ENCODE measurements around the gene ABR. TPM values are rescaled to one million over a fixed set of nuclear protein-coding genes. Genes with fewer than 3 reads are reported as not detected.

ABR gene
- total RNA-seq, 1 experiment from 2014 or later: 78.3 TPM

GRCh38 chr17:986322-986929, 193.4 kb downstream of the ABR start:
- DNase-seq: no peak
- Histone ChIP-seq H3K36me3 (ENCODE audit: control insufficient read depth, insufficient read depth, low read length) (no peaks in the 10 kb centered on the region), H3K9me3 (no peaks in the 10 kb centered on the region), H3K4me1 (no peaks in the 10 kb centered on the region), H3K4me3 (ENCODE audit: low read depth, low read length) (no peak overlapping the region), H3K27me3 (replicated peaks; ENCODE audit: control insufficient read depth, insufficient read depth, low read length) (no peaks in the 10 kb centered on the region)
- Mint-ChIP-seq H3K27ac (ENCODE audit: unreplicated experiment) (no peak overlapping the region), H3K27me3 (ENCODE audit: insufficient read depth, unreplicated experiment) (no peaks in the 10 kb centered on the region), H3K4me3 (ENCODE audit: unreplicated experiment) (no peak overlapping the region), H3K36me3 (ENCODE audit: insufficient read depth, unreplicated experiment) (no peaks in the 10 kb centered on the region), H3K4me1 (ENCODE audit: low read depth, unreplicated experiment) (peaks cover under 1% of the 10 kb centered on the region), H3K9me3 (ENCODE audit: unreplicated experiment) (no peaks in the 10 kb centered on the region)
- TF ChIP-seq CTCF (IDR thresholded peaks at IDR 0.05; ENCODE audit: insufficient read depth in 1 of 2, low read depth in 1 of 2, low read length in 1 of 2, severe bottlenecking in 1 of 2, unreplicated experiment in 1 of 2): no peak
- intact Hi-C loops (cut with micrococcal nuclease; ENCODE audit: unreplicated experiment): no loop called here
- ChIA-PET CTCF (no interaction called here), POLR2A (no interaction called here)
- BruUV-seq (replicated peaks): no TSS peak

- no peak for TF ChIP-seq CTCF (IDR thresholded peaks at IDR 0.05; ENCODE audit: insufficient read depth in 1 of 2, low read depth in 1 of 2, low read length in 1 of 2, severe bottlenecking in 1 of 2, unreplicated experiment in 1 of 2)
- H3K27ac Mint-ChIP-seq (ENCODE audit: unreplicated experiment): no peak overlapping the region
- Histone ChIP-seq H3K27me3 (replicated peaks; ENCODE audit: control insufficient read depth, insufficient read depth, low read length) (no peaks in the 10 kb centered on the region), H3K36me3 (ENCODE audit: control insufficient read depth, insufficient read depth, low read length) (no peaks in the 10 kb centered on the region), H3K4me1 (peaks cover 4% of the 10 kb centered on the region; the same call in 1 of the 2 replicates), H3K4me3 (ENCODE audit: low read depth, low read length) (no peak overlapping the region), H3K9me3 (no peaks in the 10 kb centered on the region)
- no peak for DNase-seq
- no peaks in the 10 kb centered on the region for H3K27me3 Mint-ChIP-seq (ENCODE audit: insufficient read depth, unreplicated experiment)
- intact Hi-C loops (cut with micrococcal nuclease; ENCODE audit: unreplicated experiment): no loop called here
- no TSS peak for BruUV-seq (replicated peaks)
- peaks cover 6% of the 10 kb centered on the region for H3K36me3 Mint-ChIP-seq (ENCODE audit: insufficient read depth, unreplicated experiment)
- no peaks in the 10 kb centered on the region for H3K9me3 Mint-ChIP-seq (ENCODE audit: unreplicated experiment)
- H3K4me1 Mint-ChIP-seq (ENCODE audit: low read depth, unreplicated experiment): peaks cover 13% of the 10 kb centered on the region
- ChIA-PET POLR2A (no interaction called here), CTCF (no interaction called here)
- no peak overlapping the region for H3K4me3 Mint-ChIP-seq (ENCODE audit: unreplicated experiment)
These were observed 195.9 kb downstream of the ABR start for GRCh38 chr17:983921-984320.

- Histone ChIP-seq H3K36me3 (ENCODE audit: control insufficient read depth, insufficient read depth, low read length) (no peaks in the 10 kb centered on the region), H3K4me3 (ENCODE audit: low read depth, low read length) (no peak overlapping the region), H3K4me1 (peaks cover 11% of the 10 kb centered on the region; the same call in 1 of the 2 replicates), H3K27me3 (replicated peaks; ENCODE audit: control insufficient read depth, insufficient read depth, low read length) (no peaks in the 10 kb centered on the region), H3K9me3 (no peaks in the 10 kb centered on the region)
- Mint-ChIP-seq H3K27ac (ENCODE audit: unreplicated experiment) (peak overlapping the region; percentile 54), H3K4me3 (ENCODE audit: unreplicated experiment) (peak overlapping the region; percentile 99), H3K36me3 (ENCODE audit: insufficient read depth, unreplicated experiment) (peaks cover 24% of the 10 kb centered on the region), H3K4me1 (ENCODE audit: low read depth, unreplicated experiment) (peaks cover 13% of the 10 kb centered on the region), H3K27me3 (ENCODE audit: insufficient read depth, unreplicated experiment) (no peaks in the 10 kb centered on the region), H3K9me3 (ENCODE audit: unreplicated experiment) (no peaks in the 10 kb centered on the region)
- ChIA-PET POLR2A (interaction anchor here (0.7 to 2.5 kb wide), 3 partner anchors 26 to 569 kb away, joined by 3 to 8 read pairs (median 4); no protein-coding TSS in a partner anchor), CTCF (interaction anchor here (0.5 to 2.8 kb wide), 22 partner anchors 8 to 782 kb away, joined by 3 to 54 read pairs (median 4); partner anchors contain the start of genes GEMIN4, GLOD4, MRM3 and TIMM22)
- intact Hi-C loops (cut with micrococcal nuclease; ENCODE audit: unreplicated experiment): loop anchor here (1.0 to 2.0 kb wide), 3 partner anchors 186 to 569 kb away; no protein-coding TSS in a partner anchor
- TF ChIP-seq CTCF (IDR thresholded peaks at IDR 0.05; ENCODE audit: insufficient read depth in 1 of 2, low read depth in 1 of 2, low read length in 1 of 2, severe bottlenecking in 1 of 2, unreplicated experiment in 1 of 2): no peak
- BruUV-seq (replicated peaks): TSS peak; percentile 43
- DNase-seq: no peak
These were observed 198.5 kb downstream of the ABR start for GRCh38 chr17:981292-981658.

All from Caco-2 (cell line).